K562 (cell line): ENCODE data around the gene LAPTM5. TPM values are rescaled to one million over a fixed set of nuclear protein-coding genes. Genes with fewer than 3 reads are reported as not detected.

Experiments used
- ELF2 ChIP-seq: fragments of 250-450 bp; sonication (Bioruptor Pico); IDR thresholded peaks from 2 replicates; pipeline ENCODE4 v1.5.0; 2021; ENCODE audit warnings: mild to moderate bottlenecking
- HIVEP1 ChIP-seq: fragments of 250-450 bp; sonication (Bioruptor Pico); IDR thresholded peaks from 2 replicates; pipeline ENCODE4 v1.4.0; 2020; ENCODE audit warnings: mild to moderate bottlenecking
- ILK ChIP-seq: fragments of 450-650 bp; IDR thresholded peaks from 2 replicates; pipeline ENCODE4 v1.6.1; 2016; ENCODE audit warnings: missing genetic modification characterization, low read depth, mild to moderate bottlenecking, missing compliant biosample characterization, moderate library complexity, borderline replicate concordance
- MECOM ChIP-seq: fragments of 250-450 bp; sonication (Bioruptor Pico); IDR thresholded peaks from 2 replicates; pipeline ENCODE4 v1.8.0; 2022; ENCODE audit warnings: inconsistent platforms
- NCOA1 ChIP-seq: fragments of 450-650 bp; IDR thresholded peaks from 2 replicates; pipeline ENCODE4 v1.6.1; 2016; ENCODE audit warnings: low read depth
- PHF8 ChIP-seq: fragments of 200-600 bp; sonication (generic); IDR thresholded peaks from 2 replicates; pipeline ENCODE4 v1.6.1; 2012; ENCODE audit warnings: mixed run types, mild to moderate bottlenecking, inconsistent platforms, low read length, moderate library complexity, borderline replicate concordance
- TCF3 ChIP-seq: sonication (generic); formaldehyde crosslinking; IDR thresholded peaks from 2 replicates; pipeline ENCODE4 v1.4.0; 2020; ENCODE audit warnings: mild to moderate bottlenecking, missing genetic modification reagents
- ZNF644 ChIP-seq: fragments of 200-800 bp; sonication (Bioruptor generic); IDR thresholded peaks from 2 replicates; pipeline ENCODE4 v1.6.1; 2016; ENCODE audit warnings: low read depth, missing genetic modification characterization, missing compliant biosample characterization
- ZNF696 ChIP-seq: fragments of 250-450 bp; sonication (Bioruptor Pico); conservative IDR thresholded peaks from 2 replicates; pipeline ENCODE4 v1.4.0; 2020; ENCODE audit warnings: mild to moderate bottlenecking, moderate library complexity
- polyA plus RNA-seq, 8 experiments: library from polyadenylated mRNA; depleted of rRNA in 4 of 8; stranded (reverse) in 5 of 8; unstranded in 3 of 8; fragments of >200 nt; fragmentation: Nextera tagmentation in 2 of 8; fragmentation: Illumina TruSeq in 1 of 8; extraction: Ambion mirVana in 2 of 8; extraction: Trizol in 1 of 8; gene quantifications; 2 replicates each; pipeline versions ENCODE4 v1.2.1 to v1.2.3, GENCODE V29; 2011 to 2014; ENCODE audit warnings: inconsistent platforms in 1 of 8, missing spikeins in 1 of 8
- total RNA-seq, 7 experiments: library from RNA; depleted of rRNA in 6 of 7; stranded (reverse); fragments of >200 nt in 6 of 7; fragmentation: Illumina TruSeq in 2 of 7; extraction: Trizol in 2 of 7; gene quantifications; 2 replicates each; pipeline versions ENCODE4 v1.2.1 to v1.2.3, GENCODE V29; 2011 to 2021; ENCODE audit warnings: low replicate concordance in 1 of 7
- TF ChIP-seq, protein P1 (sequence below), 2 experiments: fragments of 450-650 bp in 1 of 2; sonication (generic) in 1 of 2; formaldehyde crosslinking in 1 of 2; IDR thresholded peaks; 2 replicates each; pipeline versions ENCODE4 v1.7.1 to v1.9.0; 2016 to 2022; ENCODE audit warnings: inconsistent platforms in 1 of 2, mild to moderate bottlenecking in 1 of 2, missing genetic modification reagents in 1 of 2
- TF ChIP-seq, protein P2 (sequence below): fragments of 450-650 bp; IDR thresholded peaks from 2 replicates; pipeline ENCODE4 v1.6.1; 2017; ENCODE audit warnings: antibody characterized with exemption, mild to moderate bottlenecking

LAPTM5 gene
- total and polyA plus RNA-seq, 9 of the 15 experiments (the other 6 are each of a cell fraction or from before 2014, with no cell fraction given), result 2.4 to 47.3 (median 20.3) TPM

DNA sequence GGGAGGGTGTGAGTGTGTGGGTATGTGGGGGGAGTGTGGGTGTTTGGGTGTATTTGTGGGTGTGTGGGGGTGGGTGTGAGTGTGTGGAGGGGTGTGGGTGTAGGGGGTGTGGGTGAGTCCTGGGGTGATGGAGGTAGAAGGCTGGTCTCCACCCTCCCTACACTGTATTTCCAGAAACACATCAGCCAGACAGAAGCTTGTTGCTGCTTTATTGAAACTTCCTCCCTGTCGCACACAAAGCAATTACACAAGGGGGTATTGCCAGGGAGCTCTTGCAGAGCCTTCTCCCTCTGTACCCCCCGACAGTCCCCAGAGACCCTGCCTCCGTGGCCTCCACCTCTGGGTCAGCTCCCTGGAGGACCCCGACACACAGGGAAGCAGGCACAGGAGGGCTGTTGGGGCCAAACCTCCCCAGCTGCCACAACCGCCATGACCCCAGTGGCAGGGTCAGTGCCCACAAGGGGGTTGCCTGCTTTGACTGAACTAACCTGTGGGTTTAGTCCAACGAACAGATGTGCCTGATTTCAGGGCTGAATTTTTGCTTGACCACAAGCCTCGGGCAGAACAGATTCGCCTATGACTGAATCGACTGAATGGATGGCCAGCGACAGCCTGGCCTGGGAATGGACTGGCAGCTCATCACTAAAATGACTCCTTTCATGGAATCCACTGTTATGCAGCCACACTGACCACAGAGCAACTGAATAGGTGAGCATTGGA lies 25.1 kb downstream of the LAPTM5 start (continued):
- TF ChIP-seq ILK (tag) (no peak), ELF2 (CRISPR knock-in tag) (peak; percentile 50; the same call in 1 of the 2 replicates), TCF3 (CRISPR knock-in tag) (no peak), PHF8 (no peak), HIVEP1 (CRISPR knock-in tag) (0 out of 2 replicates have a peak, but pooled peaks have one; percentile 71), NCOA1 (no peak), ZNF644 (peak; percentile 25; the same call in 1 of the 2 replicates), MECOM (no peak), ZNF696 (CRISPR knock-in tag) (no peak)
- TF ChIP-seq, protein P1, sequence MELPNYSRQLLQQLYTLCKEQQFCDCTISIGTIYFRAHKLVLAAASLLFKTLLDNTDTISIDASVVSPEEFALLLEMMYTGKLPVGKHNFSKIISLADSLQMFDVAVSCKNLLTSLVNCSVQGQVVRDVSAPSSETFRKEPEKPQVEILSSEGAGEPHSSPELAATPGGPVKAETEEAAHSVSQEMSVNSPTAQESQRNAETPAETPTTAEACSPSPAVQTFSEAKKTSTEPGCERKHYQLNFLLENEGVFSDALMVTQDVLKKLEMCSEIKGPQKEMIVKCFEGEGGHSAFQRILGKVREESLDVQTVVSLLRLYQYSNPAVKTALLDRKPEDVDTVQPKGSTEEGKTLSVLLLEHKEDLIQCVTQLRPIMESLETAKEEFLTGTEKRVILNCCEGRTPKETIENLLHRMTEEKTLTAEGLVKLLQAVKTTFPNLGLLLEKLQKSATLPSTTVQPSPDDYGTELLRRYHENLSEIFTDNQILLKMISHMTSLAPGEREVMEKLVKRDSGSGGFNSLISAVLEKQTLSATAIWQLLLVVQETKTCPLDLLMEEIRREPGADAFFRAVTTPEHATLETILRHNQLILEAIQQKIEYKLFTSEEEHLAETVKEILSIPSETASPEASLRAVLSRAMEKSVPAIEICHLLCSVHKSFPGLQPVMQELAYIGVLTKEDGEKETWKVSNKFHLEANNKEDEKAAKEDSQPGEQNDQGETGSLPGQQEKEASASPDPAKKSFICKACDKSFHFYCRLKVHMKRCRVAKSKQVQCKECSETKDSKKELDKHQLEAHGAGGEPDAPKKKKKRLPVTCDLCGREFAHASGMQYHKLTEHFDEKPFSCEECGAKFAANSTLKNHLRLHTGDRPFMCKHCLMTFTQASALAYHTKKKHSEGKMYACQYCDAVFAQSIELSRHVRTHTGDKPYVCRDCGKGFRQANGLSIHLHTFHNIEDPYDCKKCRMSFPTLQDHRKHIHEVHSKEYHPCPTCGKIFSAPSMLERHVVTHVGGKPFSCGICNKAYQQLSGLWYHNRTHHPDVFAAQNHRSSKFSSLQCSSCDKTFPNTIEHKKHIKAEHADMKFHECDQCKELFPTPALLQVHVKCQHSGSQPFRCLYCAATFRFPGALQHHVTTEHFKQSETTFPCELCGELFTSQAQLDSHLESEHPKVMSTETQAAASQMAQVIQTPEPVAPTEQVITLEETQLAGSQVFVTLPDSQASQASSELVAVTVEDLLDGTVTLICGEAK (IDR thresholded peaks at IDR 0.05), result peak; percentile 81
- TF ChIP-seq, protein P1 (CRISPR knock-in tag; IDR thresholded peaks at IDR 0.05), result no peak
- TF ChIP-seq, protein P2, sequence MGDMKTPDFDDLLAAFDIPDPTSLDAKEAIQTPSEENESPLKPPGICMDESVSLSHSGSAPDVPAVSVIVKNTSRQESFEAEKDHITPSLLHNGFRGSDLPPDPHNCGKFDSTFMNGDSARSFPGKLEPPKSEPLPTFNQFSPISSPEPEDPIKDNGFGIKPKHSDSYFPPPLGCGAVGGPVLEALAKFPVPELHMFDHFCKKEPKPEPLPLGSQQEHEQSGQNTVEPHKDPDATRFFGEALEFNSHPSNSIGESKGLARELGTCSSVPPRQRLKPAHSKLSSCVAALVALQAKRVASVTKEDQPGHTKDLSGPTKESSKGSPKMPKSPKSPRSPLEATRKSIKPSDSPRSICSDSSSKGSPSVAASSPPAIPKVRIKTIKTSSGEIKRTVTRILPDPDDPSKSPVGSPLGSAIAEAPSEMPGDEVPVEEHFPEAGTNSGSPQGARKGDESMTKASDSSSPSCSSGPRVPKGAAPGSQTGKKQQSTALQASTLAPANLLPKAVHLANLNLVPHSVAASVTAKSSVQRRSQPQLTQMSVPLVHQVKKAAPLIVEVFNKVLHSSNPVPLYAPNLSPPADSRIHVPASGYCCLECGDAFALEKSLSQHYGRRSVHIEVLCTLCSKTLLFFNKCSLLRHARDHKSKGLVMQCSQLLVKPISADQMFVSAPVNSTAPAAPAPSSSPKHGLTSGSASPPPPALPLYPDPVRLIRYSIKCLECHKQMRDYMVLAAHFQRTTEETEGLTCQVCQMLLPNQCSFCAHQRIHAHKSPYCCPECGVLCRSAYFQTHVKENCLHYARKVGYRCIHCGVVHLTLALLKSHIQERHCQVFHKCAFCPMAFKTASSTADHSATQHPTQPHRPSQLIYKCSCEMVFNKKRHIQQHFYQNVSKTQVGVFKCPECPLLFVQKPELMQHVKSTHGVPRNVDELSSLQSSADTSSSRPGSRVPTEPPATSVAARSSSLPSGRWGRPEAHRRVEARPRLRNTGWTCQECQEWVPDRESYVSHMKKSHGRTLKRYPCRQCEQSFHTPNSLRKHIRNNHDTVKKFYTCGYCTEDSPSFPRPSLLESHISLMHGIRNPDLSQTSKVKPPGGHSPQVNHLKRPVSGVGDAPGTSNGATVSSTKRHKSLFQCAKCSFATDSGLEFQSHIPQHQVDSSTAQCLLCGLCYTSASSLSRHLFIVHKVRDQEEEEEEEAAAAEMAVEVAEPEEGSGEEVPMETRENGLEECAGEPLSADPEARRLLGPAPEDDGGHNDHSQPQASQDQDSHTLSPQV, result no peak
